Loucy (cell line): ENCODE results near the gene OSBPL7.

Experiments
- H2AFZ ChIP-seq: fragments of 200-600 bp; sonication (generic); 2 replicates; pipeline ENCODE4 v1.6.0; 2016; ENCODE audit warnings: antibody characterized with exemption, mild to moderate bottlenecking, low read length, moderate library complexity
- H3F3A ChIP-seq: fragments of 200-600 bp; 2 replicates; pipeline ENCODE4 v1.6.0; 2016; ENCODE audit warnings: antibody characterized with exemption, low read depth, mild to moderate bottlenecking
- H3K27me3 ChIP-seq: fragments of 200-600 bp; sonication (generic); 2 replicates; pipeline ENCODE4 v1.6.1; 2014; ENCODE audit warnings: low read length, mild to moderate bottlenecking; ENCODE audit not compliant: insufficient read depth, poor library complexity, severe bottlenecking
- H3K36me3 ChIP-seq: fragments of 200-600 bp; sonication (generic); 2 replicates; pipeline ENCODE4 v1.6.1; 2016; ENCODE audit warnings: low read length; ENCODE audit not compliant: insufficient read depth
- H3K4me1 ChIP-seq: fragments of 200-600 bp; sonication (generic); 2 replicates; pipeline ENCODE4 v1.5.1; 2014; ENCODE audit warnings: low read length, mild to moderate bottlenecking; ENCODE audit not compliant: insufficient read depth, poor library complexity, severe bottlenecking
- H3K4me2 ChIP-seq: fragments of 200-600 bp; sonication (generic); 2 replicates; pipeline ENCODE4 v1.6.0; 2014; ENCODE audit warnings: antibody characterized with exemption, low read length, low read depth, mild to moderate bottlenecking; ENCODE audit not compliant: poor library complexity, severe bottlenecking
- H3K4me3 ChIP-seq: fragments of 200-600 bp; sonication (generic); 2 replicates; pipeline ENCODE4 v1.5.1; 2014; ENCODE audit warnings: low read length, mild to moderate bottlenecking, mixed read lengths; ENCODE audit not compliant: poor library complexity, severe bottlenecking
- H3K79me2 ChIP-seq: fragments of 200-600 bp; sonication (generic); 2 replicates; pipeline ENCODE4 v1.6.1; 2014; ENCODE audit warnings: low read length; ENCODE audit not compliant: insufficient read depth
- H3K9ac ChIP-seq: fragments of 200-600 bp; sonication (generic); 2 replicates; pipeline ENCODE4 v1.6.0; 2014; ENCODE audit warnings: mild to moderate bottlenecking, low read depth, low read length, moderate library complexity; ENCODE audit not compliant: poor library complexity, severe bottlenecking
- H3K9me2 ChIP-seq: fragments of 200-600 bp; sonication (generic); replicated peaks from 2 replicates; pipeline ENCODE4 v1.6.1; 2016; ENCODE audit warnings: low read depth, low read length, mixed read lengths
- H3K9me3 ChIP-seq: fragments of 200-600 bp; sonication (generic); 2 replicates; pipeline ENCODE4 v1.6.1; 2014; ENCODE audit warnings: mild to moderate bottlenecking, antibody characterized with exemption, low read length, low read depth; ENCODE audit not compliant: insufficient read depth
- H4K20me1 ChIP-seq: fragments of 200-600 bp; sonication (generic); 2 replicates; pipeline ENCODE4 v1.6.0; 2014; ENCODE audit warnings: antibody characterized with exemption, low read length, mild to moderate bottlenecking; ENCODE audit not compliant: insufficient read depth, poor library complexity, severe bottlenecking
- EZH2phosphoT487 ChIP-seq: fragments of 200-600 bp; IDR thresholded peaks from 2 replicates; pipeline ENCODE4 v1.6.1; 2018; ENCODE audit warnings: antibody characterized with exemption, mild to moderate bottlenecking, moderate library complexity, borderline replicate concordance
- TF ChIP-seq, protein P1 (sequence below): fragments of 200-600 bp; sonication (generic); conservative IDR thresholded peaks from 2 replicates; pipeline ENCODE4 v1.5.1; 2014; ENCODE audit warnings: mild to moderate bottlenecking, antibody characterized with exemption, low read length

OSBPL7 gene

DNA sequence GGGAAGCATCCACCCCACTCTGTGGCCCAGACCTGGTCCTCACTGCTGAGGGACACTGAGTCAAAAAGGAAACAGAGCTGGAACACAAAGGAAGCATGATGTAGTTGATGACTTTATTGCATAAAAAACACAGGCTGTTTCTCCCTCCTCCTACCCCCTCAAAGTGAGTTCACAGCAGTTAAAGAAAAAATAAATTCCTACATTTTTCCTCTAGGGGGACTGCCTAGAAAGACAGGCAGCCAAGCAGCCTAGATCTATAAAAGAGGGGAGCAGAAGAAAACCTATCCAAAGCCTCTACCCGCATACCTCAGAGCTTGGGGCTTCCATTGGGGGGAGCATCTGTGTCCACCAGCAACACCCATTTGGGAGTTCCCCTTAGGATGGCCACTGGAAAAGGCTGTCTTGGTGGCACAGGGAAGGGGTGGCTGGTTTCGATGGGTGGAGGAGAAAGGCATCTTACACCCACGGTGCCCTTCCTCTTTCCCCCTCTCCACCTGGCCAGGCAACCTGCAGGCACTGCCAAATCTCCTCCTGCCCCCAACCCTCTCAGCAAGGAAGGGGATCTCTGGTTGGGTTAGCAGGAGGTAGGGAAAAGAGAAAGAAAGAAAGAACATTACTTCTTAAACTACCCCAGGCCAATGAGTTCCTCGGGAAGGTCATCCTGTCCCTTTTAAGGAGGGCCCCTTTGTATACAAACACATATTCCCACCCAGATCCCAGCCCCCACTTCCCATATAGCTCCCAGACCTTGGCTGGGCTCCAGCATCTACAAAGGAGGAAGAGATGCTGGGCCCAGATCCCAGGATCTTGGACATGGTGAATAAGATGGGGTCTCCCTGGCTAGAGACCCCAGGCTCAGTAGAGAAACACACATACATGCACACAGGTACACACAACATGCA lies 23.5 kb upstream of the OSBPL7 start:
- Histone ChIP-seq H3K27me3 (no peaks in the 10 kb centered on the region), H3K9me3 (no peaks in the 10 kb centered on the region), H2AFZ (peak overlapping the region; percentile 60), H3K9me2 (no peaks in the 10 kb centered on the region), H3K36me3 (no peaks in the 10 kb centered on the region), H3F3A (no peaks in the 10 kb centered on the region), H3K79me2 (peaks cover 6% of the 10 kb centered on the region), H4K20me1 (no peaks in the 10 kb centered on the region), H3K4me2 (no peak overlapping the region), H3K4me1 (peaks cover 19% of the 10 kb centered on the region), H3K9ac (no peak overlapping the region), H3K4me3 (no peak overlapping the region)
- TF ChIP-seq, protein P1, sequence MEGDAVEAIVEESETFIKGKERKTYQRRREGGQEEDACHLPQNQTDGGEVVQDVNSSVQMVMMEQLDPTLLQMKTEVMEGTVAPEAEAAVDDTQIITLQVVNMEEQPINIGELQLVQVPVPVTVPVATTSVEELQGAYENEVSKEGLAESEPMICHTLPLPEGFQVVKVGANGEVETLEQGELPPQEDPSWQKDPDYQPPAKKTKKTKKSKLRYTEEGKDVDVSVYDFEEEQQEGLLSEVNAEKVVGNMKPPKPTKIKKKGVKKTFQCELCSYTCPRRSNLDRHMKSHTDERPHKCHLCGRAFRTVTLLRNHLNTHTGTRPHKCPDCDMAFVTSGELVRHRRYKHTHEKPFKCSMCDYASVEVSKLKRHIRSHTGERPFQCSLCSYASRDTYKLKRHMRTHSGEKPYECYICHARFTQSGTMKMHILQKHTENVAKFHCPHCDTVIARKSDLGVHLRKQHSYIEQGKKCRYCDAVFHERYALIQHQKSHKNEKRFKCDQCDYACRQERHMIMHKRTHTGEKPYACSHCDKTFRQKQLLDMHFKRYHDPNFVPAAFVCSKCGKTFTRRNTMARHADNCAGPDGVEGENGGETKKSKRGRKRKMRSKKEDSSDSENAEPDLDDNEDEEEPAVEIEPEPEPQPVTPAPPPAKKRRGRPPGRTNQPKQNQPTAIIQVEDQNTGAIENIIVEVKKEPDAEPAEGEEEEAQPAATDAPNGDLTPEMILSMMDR: peak; percentile 61
- no peak for TF ChIP-seq EZH2phosphoT487

DNA sequence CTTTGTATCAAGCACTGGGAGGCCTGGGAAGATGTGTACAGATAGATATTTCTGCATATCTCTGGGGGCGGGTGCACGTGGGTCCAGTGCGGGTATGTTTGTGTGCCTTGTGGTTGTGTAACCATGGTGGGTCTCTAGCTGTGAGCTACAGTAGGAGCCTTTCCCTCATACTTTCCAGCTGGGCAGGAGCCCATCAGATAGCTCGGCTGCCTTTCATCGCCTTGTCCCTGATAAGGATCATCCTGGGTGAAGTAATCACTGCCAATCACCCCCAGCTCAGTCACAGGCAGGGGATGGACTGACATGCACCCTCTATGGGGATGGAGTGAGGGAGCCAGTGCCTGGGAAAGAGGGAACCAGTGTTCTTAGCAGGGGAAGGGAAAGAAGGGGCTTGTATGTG lies 22.6 kb upstream of the OSBPL7 start:
- no peaks in the 10 kb centered on the region for H3K9me2 ChIP-seq
- TF ChIP-seq, protein P1: no peak
- TF ChIP-seq EZH2phosphoT487: no peak
- no peaks in the 10 kb centered on the region for H3K36me3 ChIP-seq
- H3K9me3 ChIP-seq: no peaks in the 10 kb centered on the region
- H2AFZ ChIP-seq: no peak overlapping the region
- H3K4me3 ChIP-seq: no peak overlapping the region
- peaks cover 15% of the 10 kb centered on the region for H3K79me2 ChIP-seq
- H3K4me1 ChIP-seq: peaks cover 26% of the 10 kb centered on the region
- H3K9ac ChIP-seq: no peak overlapping the region
- no peaks in the 10 kb centered on the region for H3K27me3 ChIP-seq
- no peak overlapping the region for H3K4me2 ChIP-seq
- H3F3A ChIP-seq: no peaks in the 10 kb centered on the region
- no peaks in the 10 kb centered on the region for H4K20me1 ChIP-seq

DNA sequence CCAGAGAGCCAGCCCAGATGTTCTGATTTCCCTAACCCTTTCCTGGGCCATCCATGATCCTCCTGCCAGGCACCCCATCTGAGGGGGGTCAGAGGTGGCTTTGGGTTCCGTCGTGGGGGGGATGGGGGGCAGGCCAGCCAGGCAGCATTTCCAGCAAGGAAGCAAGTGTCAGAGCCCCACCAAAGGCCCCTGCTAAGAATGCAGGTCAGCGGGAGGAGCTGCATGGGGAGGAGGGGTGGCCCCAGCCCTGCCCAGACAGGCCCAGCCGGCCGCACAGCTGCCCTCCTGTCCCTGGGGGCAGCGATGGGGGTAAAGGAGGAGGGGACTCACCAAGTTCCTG lies 21.8 kb upstream of the OSBPL7 start:
- H3K27me3 ChIP-seq: no peaks in the 10 kb centered on the region
- H2AFZ ChIP-seq: peak overlapping the region; percentile 53; the same call in 1 of the 2 replicates
- no peak overlapping the region for H3K4me3 ChIP-seq
- peaks cover 19% of the 10 kb centered on the region for H3K79me2 ChIP-seq
- H4K20me1 ChIP-seq: no peaks in the 10 kb centered on the region
- peak overlapping the region; percentile 49 for H3K9ac ChIP-seq
- H3F3A ChIP-seq: no peaks in the 10 kb centered on the region
- H3K9me2 ChIP-seq: no peaks in the 10 kb centered on the region
- no peak overlapping the region for H3K4me2 ChIP-seq
- peaks cover 26% of the 10 kb centered on the region for H3K4me1 ChIP-seq
- H3K9me3 ChIP-seq: no peaks in the 10 kb centered on the region
- TF ChIP-seq, protein P1: no peak
- no peak for TF ChIP-seq EZH2phosphoT487
- no peaks in the 10 kb centered on the region for H3K36me3 ChIP-seq
